NB4 (cell line): ENCODE measurements around the gene LBX1.

Experiments
- MYC ChIP-seq: IDR thresholded peaks from 2 replicates; pipeline ENCODE4 v1.6.1; 2011; ENCODE audit warnings: low read depth, low read length
- TF ChIP-seq, protein P1 (sequence below): IDR thresholded peaks from one replicate; pipeline ENCODE4 v1.5.1; 2012; ENCODE audit warnings: low read depth, low read length

DNA sequence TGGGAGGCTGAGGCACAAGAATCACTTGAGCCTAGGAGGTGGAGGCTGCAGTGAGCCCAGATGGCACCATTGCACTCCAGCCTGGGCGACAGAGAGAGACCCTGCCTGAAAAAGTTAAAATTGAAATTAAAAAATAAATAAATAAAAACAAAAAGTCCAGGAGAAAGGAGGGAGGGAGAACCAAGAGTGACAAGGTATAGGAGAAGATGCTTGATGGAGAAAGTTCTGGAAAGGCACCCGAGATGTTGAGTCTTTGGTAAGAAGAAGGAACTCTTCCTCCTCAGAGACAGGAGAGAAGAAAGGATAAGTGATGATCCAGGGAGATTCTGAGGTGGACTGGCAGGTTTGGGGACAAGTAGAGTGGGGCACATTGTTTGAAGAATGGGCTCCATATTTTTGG lies 17.4 kb upstream of the LBX1 start:
- TF ChIP-seq, protein P1, sequence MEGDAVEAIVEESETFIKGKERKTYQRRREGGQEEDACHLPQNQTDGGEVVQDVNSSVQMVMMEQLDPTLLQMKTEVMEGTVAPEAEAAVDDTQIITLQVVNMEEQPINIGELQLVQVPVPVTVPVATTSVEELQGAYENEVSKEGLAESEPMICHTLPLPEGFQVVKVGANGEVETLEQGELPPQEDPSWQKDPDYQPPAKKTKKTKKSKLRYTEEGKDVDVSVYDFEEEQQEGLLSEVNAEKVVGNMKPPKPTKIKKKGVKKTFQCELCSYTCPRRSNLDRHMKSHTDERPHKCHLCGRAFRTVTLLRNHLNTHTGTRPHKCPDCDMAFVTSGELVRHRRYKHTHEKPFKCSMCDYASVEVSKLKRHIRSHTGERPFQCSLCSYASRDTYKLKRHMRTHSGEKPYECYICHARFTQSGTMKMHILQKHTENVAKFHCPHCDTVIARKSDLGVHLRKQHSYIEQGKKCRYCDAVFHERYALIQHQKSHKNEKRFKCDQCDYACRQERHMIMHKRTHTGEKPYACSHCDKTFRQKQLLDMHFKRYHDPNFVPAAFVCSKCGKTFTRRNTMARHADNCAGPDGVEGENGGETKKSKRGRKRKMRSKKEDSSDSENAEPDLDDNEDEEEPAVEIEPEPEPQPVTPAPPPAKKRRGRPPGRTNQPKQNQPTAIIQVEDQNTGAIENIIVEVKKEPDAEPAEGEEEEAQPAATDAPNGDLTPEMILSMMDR, result no peak
- no peak for TF ChIP-seq MYC
